ENCODE data around the gene SMARCC1.

The SMARCC1 gene

GRCh38 chr3:47781685-47782445, at the start of gene SMARCC1 (continued):
- TF ChIP-seq ZNF645 (tag by site-specific recombination; IDR thresholded peaks at IDR 0.05) (no peak), ZNF830 (tag by site-specific recombination; IDR thresholded peaks at IDR 0.05; ENCODE audit: low read depth) (no peak), ZNF791 (tag by site-specific recombination; IDR thresholded peaks at IDR 0.05) (no peak), ZNF391 (tag by site-specific recombination; IDR thresholded peaks at IDR 0.05; ENCODE audit: borderline replicate concordance, low read depth) (no peak), ZNF488 (tag by site-specific recombination; IDR thresholded peaks at IDR 0.05) (no peak), ZNF140 (tag by site-specific recombination; IDR thresholded peaks at IDR 0.05) (no peak), ZNF670 (tag by site-specific recombination; IDR thresholded peaks at IDR 0.05; ENCODE audit: low read depth) (no peak), ZNF211 (tag by site-specific recombination; IDR thresholded peaks at IDR 0.05; ENCODE audit: low read depth) (no peak), PRDM10 (tag by site-specific recombination; IDR thresholded peaks at IDR 0.05) (peak; percentile 39; the same call in 1 of the 2 replicates), ZBTB7A (tag by site-specific recombination; IDR thresholded peaks at IDR 0.05; ENCODE audit: low read depth) (no peak), TCF7L2 (IDR thresholded peaks at IDR 0.05; ENCODE audit: borderline replicate concordance, low read depth, low read length) (no peak), REPIN1 (tag by site-specific recombination; IDR thresholded peaks at IDR 0.05; ENCODE audit: low read depth) (0 out of 2 replicates have a peak, but pooled peaks have one; percentile 25), ZNF692 (tag by site-specific recombination; IDR thresholded peaks at IDR 0.05) (peak; percentile 71; the same call in 1 of the 2 replicates), ZNF280D (tag by site-specific recombination; IDR thresholded peaks at IDR 0.05) (no peak), ZNF837 (tag by site-specific recombination; IDR thresholded peaks at IDR 0.05) (no peak), ZNF426 (tag by site-specific recombination; IDR thresholded peaks at IDR 0.05) (no peak), ZNF175 (tag by site-specific recombination; IDR thresholded peaks at IDR 0.05) (no peak), ZBTB21 (tag by site-specific recombination; IDR thresholded peaks at IDR 0.05) (no peak), GLIS1 (tag by site-specific recombination; IDR thresholded peaks at IDR 0.05) (peak; percentile 88), SP3 (tag by site-specific recombination; IDR thresholded peaks at IDR 0.05) (peak; percentile 65), ZNF416 (tag by site-specific recombination; IDR thresholded peaks at IDR 0.05) (no peak), BCL6B (tag by site-specific recombination; IDR thresholded peaks at IDR 0.05) (no peak), ZBTB17 (tag by site-specific recombination; IDR thresholded peaks at IDR 0.05) (peak; percentile 91), PRDM1 (tag by site-specific recombination; IDR thresholded peaks at IDR 0.05) (0 out of 2 replicates have a peak, but pooled peaks have one; percentile 9), ZNF2 (tag by site-specific recombination; IDR thresholded peaks at IDR 0.05) (peak; percentile 66), ZNF10 (tag by site-specific recombination; IDR thresholded peaks at IDR 0.05) (0 out of 2 replicates have a peak, but pooled peaks have one; percentile 15), ZNF521 (tag by site-specific recombination; IDR thresholded peaks at IDR 0.05) (no peak), ZXDB (tag by site-specific recombination; IDR thresholded peaks at IDR 0.05) (peak; percentile 74), ZNF19 (tag by site-specific recombination; IDR thresholded peaks at IDR 0.05; ENCODE audit: low read depth) (no peak)
